AG08396 (cell line): Measurements from ENCODE around the gene CDYL.
A peak's percentile ranks its signal among the peaks of the same experiment; 100 is the strongest.

Source experiments
- DNase-seq: peaks from one replicate; pipeline ENCODE4 v3.0.0; 2012; ENCODE audit warnings: low spot score, mixed read lengths

The CDYL gene

DNA sequence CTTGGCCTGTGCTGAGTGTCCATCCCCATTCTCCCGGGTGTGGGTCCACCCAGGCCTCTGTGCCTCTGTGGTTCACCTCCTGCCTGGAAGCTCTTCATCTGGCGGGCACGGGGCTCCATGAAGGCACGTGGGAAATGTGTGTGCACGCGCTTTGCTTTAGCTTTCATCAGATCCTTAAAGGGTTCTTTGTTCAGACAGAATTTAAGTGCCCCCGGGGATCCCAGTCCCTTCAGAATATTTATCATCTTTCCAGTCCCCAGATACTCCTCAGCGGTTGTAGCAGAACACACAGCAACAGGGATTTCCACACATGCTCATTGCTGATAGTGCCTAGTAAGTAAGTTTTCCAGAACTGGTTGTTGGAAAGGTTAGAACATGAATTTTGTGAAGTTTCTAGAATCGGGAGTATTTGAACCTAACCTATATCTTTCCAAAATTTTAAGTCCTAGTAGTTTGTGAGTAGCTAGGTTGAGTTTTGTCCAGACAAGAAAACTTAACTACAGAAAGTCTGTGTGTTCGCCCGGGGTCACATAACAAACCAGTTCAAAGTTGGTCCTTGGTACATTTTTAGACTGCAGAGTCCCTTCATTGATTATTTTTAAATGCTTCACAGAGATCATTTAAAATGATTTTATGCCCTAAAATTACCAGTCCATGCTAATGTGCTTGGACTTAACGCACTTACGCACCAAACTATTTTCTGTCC lies 159.9 kb downstream of the CDYL start:
- DNase-seq: no peak

DNA sequence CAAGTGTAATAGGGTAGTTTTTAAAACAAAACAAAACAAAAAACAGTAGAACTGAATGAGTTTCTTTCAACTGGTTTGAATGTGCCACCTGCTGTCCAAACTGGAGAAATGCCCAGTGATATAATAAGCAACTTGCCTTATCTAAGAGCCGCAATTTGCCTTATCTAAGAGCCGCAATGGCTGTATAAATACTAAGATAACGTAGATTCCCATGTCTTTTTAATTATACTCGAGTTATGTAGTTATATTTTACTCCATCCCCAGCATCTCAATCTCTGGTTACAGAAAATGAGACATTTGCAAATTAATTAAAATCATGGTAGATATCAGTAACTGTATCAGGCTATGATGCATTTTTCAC lies 160.5 kb downstream of the CDYL start:
- peak; percentile 56 for DNase-seq

- DNase-seq: no peak
Observed at GRCh38 chr6:4937414-4937813, 161.2 kb downstream of the CDYL start.

GRCh38 chr6:4939241-4939640 lies 163.0 kb downstream of the CDYL start:
- no peak for DNase-seq

DNA sequence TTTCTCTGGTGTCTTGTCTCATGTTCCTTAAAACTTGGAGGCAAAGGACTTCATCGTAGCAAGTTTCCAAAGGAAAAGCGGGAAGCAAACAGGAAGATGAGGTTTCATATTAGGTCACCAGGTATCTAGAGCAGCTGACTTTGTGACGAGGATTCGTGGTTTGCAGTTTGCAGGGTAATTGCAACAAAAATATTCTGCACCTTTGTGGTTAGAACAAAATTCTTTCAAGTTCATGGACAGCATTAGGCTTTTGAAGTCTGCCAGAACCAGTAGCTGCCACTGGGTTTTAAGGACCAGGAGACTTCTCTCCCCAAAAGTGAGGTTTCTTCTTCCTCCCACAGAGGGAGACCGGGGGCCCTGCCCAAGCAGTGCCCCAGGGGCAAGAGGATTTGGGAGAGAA lies 164.2 kb downstream of the CDYL start:
- DNase-seq: no peak

DNA sequence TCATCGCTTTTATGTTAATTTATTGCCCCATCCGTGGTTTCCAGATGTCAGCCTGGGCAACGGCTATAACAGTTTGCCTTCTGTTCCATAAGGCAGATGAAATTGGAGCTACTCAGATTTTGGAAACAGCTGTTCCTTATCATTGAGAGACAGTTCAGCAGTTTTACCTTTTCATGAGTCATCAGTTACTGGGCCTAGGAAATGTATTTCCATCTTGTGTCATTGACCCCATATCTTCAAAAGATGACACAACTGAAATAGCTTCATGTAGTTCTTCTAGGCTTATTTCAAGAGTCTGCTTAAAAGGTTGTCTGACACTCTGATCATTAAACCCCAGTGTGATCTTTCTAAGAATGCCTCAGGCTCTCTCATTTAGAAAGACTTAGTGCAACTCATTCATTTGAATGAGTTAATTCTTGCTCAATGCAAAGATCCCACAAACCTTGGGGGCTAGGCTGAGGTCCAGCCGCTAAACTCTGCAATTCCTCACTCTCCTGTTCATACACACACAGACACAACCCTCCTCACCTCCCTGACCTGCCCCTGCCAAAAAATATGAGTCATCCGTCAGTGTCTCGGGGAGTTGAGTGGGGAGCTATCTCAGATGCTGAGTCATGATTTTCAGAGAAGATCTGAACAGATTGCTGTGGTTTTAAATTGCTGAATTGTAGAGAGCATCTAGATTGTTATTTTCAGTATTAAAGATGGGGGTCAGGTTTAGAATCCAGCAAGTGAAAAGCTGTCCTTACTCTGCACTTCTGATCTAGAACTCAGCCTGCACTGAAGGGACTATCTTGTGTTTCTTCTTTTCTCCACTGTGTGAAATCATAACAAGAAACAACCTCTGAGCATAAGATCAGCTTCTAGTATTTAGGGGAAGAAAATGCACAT lies 165.8 kb downstream of the CDYL start:
- peak; percentile 84 for DNase-seq

GRCh38 chr6:4942673-4943009 lies 166.4 kb downstream of the CDYL start:
- no peak for DNase-seq

DNA sequence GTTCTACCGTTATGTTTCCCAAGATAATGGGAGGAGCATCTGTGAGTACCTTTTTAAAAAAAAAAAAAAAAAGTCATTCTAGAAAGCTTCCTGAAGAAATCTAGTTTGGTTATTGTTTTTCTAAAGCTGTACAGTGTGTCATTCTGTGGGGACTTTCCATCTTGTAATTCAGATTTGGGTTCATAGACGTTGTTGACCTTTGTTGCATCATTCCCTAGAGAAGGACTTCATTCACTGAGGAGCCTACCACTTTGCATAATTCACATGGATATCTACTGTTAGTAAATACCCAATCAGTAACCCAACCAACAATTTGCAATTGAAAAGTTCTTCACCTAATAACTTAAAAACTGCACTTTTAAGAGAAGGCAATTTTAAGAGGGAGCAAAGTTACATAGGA lies 167.5 kb downstream of the CDYL start:
- DNase-seq: no peak

GRCh38 chr6:4944325-4944724 lies 168.1 kb downstream of the CDYL start:
- no peak for DNase-seq

DNA sequence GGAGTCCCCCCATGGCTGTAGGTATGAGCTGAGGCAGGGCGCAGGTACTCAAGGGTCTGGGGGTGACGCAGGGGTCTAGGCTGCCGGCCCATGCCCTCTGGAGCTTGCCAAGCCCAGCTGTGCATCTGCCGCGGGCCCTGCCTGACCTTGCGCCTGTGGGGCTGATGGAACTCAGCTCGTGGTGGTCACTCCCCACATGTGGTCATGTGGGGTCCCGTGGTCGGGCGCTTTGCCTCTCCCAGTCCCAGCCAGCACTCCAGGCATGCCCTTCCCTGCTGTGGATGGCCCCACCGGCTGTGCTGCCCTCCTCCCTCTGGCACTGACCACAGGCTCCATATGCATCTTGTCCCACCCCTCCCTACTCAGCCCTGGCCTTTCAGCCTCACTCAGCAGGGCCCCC lies 170.3 kb downstream of the CDYL start:
- no peak for DNase-seq

GRCh38 chr6:4947716-4948115 lies 171.5 kb downstream of the CDYL start:
- no peak for DNase-seq

GRCh38 chr6:4948781-4949450 lies 172.7 kb downstream of the CDYL start:
- DNase-seq: no peak

DNA sequence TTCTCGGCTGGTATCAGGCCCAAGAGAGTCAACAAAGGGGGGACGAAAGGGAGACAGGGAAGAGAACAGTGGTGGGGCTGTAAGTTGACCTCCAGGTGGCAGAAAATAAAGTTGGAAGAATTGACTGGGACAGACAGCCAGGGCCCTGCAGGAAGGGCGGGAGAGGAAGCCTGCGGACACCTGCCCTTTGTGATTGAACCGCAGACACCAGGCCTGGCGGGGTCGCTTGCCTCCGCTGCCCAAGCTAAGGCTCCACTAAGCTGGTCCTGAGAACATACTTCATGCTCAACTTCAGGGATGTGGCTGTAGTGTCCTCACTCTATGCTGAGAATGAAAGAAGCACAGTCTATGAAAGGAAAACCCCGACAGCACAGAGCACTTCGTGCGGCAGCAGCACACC lies 173.9 kb downstream of the CDYL start:
- no peak for DNase-seq

DNA sequence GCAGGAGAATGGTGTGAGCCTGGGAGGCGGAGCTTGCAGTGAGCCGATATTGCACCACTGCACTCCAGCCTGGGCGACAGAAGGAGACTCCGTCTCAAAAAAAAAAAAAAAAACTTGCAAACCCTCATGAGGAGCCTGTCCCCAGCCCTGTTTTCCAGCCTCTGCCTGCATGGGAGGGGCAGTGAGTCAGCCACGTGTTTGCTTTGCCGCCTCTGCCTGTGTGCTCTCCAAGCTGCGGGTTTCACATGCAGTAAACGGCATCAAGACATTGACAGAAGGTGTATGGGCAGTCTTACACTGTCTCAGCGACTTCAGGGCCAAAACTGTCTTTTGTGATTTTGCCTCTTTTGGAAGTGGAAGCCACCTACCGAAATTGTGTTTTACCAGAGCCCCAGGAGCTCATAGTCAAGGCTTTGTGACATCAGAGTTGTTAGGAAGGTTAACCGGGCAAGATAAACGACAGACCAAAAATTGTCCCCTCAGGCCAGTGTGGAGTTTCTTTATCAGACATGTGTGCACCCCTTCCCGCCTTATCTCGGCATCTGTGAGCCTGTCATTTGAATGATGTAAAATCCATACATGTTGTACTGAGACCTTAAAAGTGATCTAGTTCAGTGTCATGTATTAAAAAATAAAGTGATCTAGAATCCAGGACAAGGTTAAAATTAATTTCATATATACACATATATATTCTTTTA lies 174.8 kb downstream of the CDYL start:
- no peak for DNase-seq

GRCh38 chr6:4953440-4953839 lies 177.2 kb downstream of the CDYL start:
- DNase-seq: no peak

DNA sequence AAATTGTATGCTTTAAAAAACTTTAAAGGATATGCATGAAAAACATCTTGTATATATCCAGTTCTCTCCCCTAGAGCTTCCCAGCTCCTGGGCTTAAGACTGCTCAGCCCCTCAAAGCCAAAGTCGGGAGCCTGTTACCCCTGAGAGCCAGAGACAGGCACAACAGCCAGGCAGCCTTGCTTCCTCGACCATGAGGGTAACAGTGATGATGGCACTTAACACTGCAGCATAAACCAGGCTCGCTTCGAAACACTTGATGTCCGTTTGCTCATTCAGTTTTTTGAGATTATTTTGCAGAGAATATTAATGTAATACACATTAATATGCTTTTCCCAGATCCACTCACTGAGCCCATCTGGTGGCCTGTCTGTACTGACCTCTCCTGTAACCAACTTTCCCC lies 180.4 kb downstream of the CDYL start:
- DNase-seq: no peak

DNA sequence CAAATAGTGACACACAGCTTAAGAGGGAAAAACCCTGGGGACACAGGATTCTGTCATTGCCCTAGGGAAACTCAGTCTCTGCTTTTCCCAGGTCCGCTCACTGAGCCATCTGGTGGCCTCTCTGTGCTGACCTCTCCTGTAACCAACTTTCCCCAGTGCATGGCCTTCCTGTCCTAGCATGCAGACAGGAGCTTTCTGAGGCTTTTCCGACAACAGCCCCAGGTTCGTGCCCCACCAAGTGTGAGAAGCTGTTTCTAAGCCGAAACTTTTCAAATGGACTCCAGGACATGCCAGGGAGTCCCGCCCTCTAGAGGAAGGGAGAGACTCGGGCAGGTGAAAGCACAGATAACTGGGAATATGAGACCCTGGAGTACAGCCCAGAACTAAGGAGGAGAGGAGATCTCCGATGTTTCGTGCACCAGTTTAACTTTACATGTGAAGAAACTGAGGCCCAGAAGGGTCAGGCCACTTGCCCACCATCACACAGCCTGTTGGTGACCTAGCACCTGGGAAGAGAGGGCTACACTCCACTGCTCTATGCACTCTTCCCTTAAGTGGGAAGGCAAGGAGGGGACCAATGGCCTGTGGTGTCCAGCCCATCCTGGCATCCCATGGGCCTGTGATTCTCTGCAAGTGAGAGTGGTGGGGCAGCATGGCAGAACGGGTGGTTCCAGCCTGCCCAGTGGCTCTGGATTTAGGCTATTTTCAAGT lies 181.5 kb downstream of the CDYL start:
- DNase-seq: no peak

GRCh38 chr6:4958624-4959023 lies 182.4 kb downstream of the CDYL start:
- DNase-seq: no peak

- no peak for DNase-seq
Observed at GRCh38 chr6:4961322-4962168, 185.3 kb downstream of the CDYL start.

- DNase-seq: no peak
Observed at GRCh38 chr6:4962905-4963304, 186.7 kb downstream of the CDYL start.
